HG02885 (cell line): ENCODE measurements around the gene SDHA.
A peak's percentile ranks its signal among the peaks of the same experiment; 100 is the strongest.

Experiments used
- ATAC-seq: cut with Tn5 transposase; IDR thresholded peaks from one replicate; pipeline ENCODE4 v1.9.1; 2021; ENCODE audit warnings: mild to moderate bottlenecking; ENCODE audit not compliant: unreplicated experiment, poor library complexity

The SDHA gene

GRCh38 chr5:217494-218456 is at the start of gene SDHA, which contains the start of gene CCDC127:
TSS of gene SDHA (plus strand) at chr5:218320. CDS start at chr5:218356, 36 bp downstream.
TSS of gene CCDC127 (minus strand) at chr5:218153. CDS start at chr5:216849, 1,304 bp downstream.
- peak; percentile 79 for ATAC-seq

GRCh38 chr5:169071-169727 is 48.9 kb upstream of the SDHA start:
- no peak for ATAC-seq

- no peak for ATAC-seq
Observed at GRCh38 chr5:169728-170094, 48.4 kb upstream of the SDHA start.

GRCh38 chr5:170971-171800 is 46.9 kb upstream of the SDHA start:
- ATAC-seq: no peak

- ATAC-seq: no peak
Observed at GRCh38 chr5:171801-172331, 46.3 kb upstream of the SDHA start.

GRCh38 chr5:172421-172820 is 45.7 kb upstream of the SDHA start:
- ATAC-seq: no peak

- no peak for ATAC-seq
Observed at GRCh38 chr5:172841-173251, 45.3 kb upstream of the SDHA start.

GRCh38 chr5:173392-174290 is 44.5 kb upstream of the SDHA start:
- no peak for ATAC-seq

GRCh38 chr5:174291-174600 is 43.9 kb upstream of the SDHA start:
- no peak for ATAC-seq

GRCh38 chr5:174876-175465 is 43.1 kb upstream of the SDHA start:
- ATAC-seq: no peak

- no peak for ATAC-seq
Observed at GRCh38 chr5:176296-176823, 41.8 kb upstream of the SDHA start.

- ATAC-seq: no peak
Observed at GRCh38 chr5:178110-178509, 40.0 kb upstream of the SDHA start.

GRCh38 chr5:179401-179800 is 38.7 kb upstream of the SDHA start:
- ATAC-seq: no peak

- ATAC-seq: no peak
Observed at GRCh38 chr5:180286-180918, 37.7 kb upstream of the SDHA start.

- no peak for ATAC-seq
Observed at GRCh38 chr5:181160-181559, 37.0 kb upstream of the SDHA start.

- ATAC-seq: no peak
Observed at GRCh38 chr5:181566-181965, 36.6 kb upstream of the SDHA start.

GRCh38 chr5:182126-182525 is 36.0 kb upstream of the SDHA start:
- no peak for ATAC-seq

- no peak for ATAC-seq
Observed at GRCh38 chr5:184471-184870, 33.6 kb upstream of the SDHA start.
